Measurements from ENCODE around the gene DLL3. TPM values are rescaled to one million over a fixed set of nuclear protein-coding genes. Genes with fewer than 3 reads are reported as not detected.

DLL3 gene
- total RNA-seq, 4 donors from 2014 or later, result not detected

GRCh38 chr19:39489756-39490155 is 9.0 kb upstream of the DLL3 start:
- DNase-seq (ENCODE audit: low spot score in 2 of 2), result no peak
- no peaks in the 10 kb centered on the region for H3K9me3 ChIP-seq
- TF ChIP-seq POLR2AphosphoS5 (IDR thresholded peaks at IDR 0.05) (no peak), EP300 (IDR thresholded peaks at IDR 0.05) (no peak), CTCF (IDR thresholded peaks at IDR 0.05) (no peak), POLR2A (IDR thresholded peaks at IDR 0.05) (no peak)
- WGBS, result 85% methylated on average over 10 of the region's 10 CpGs
- H3K27ac ChIP-seq, result no peak overlapping the region
- H3K36me3 ChIP-seq, result peaks cover 72% of the 10 kb centered on the region
- H3K4me3 ChIP-seq, result no peak overlapping the region
- H3K4me1 ChIP-seq, result no peaks in the 10 kb centered on the region
- no peaks in the 10 kb centered on the region for H3K27me3 ChIP-seq

- DNase-seq (ENCODE audit: low spot score in 2 of 2), result no peak
- WGBS, result 92% methylated on average over 6 of the region's 6 CpGs
- H3K27ac ChIP-seq, result no peak overlapping the region
- H3K9me3 ChIP-seq, result no peaks in the 10 kb centered on the region
- H3K4me3 ChIP-seq, result no peak overlapping the region
- H3K4me1 ChIP-seq, result no peaks in the 10 kb centered on the region
- TF ChIP-seq POLR2A (IDR thresholded peaks at IDR 0.05), result no peak
- no peak for TF ChIP-seq POLR2AphosphoS5 (IDR thresholded peaks at IDR 0.05)
- no peak for TF ChIP-seq CTCF (IDR thresholded peaks at IDR 0.05)
- TF ChIP-seq EP300 (IDR thresholded peaks at IDR 0.05), result no peak
- H3K27me3 ChIP-seq, result peaks cover 17% of the 10 kb centered on the region
- peaks cover 48% of the 10 kb centered on the region for H3K36me3 ChIP-seq
Observed at GRCh38 chr19:39492225-39492624, 6.5 kb upstream of the DLL3 start.

- TF ChIP-seq CTCF (IDR thresholded peaks at IDR 0.05) (no peak), EP300 (IDR thresholded peaks at IDR 0.05) (no peak), POLR2A (IDR thresholded peaks at IDR 0.05) (no peak), POLR2AphosphoS5 (IDR thresholded peaks at IDR 0.05) (no peak)
- Histone ChIP-seq H3K27me3 (peaks cover 22% of the 10 kb centered on the region), H3K9me3 (no peaks in the 10 kb centered on the region), H3K4me1 (peaks cover 3% of the 10 kb centered on the region), H3K27ac (no peak overlapping the region), H3K36me3 (peaks cover 43% of the 10 kb centered on the region), H3K4me3 (no peak overlapping the region)
- no peak for DNase-seq (ENCODE audit: low spot score in 2 of 2)
- WGBS, result 88% methylated on average over 3 of the region's 3 CpGs
Observed at GRCh38 chr19:39492788-39493187, 6.0 kb upstream of the DLL3 start.

- Histone ChIP-seq H3K4me3 (no peak overlapping the region), H3K36me3 (peaks cover 24% of the 10 kb centered on the region), H3K27me3 (peaks cover 41% of the 10 kb centered on the region), H3K4me1 (peaks cover 19% of the 10 kb centered on the region), H3K9me3 (no peaks in the 10 kb centered on the region), H3K27ac (no peak overlapping the region)
- TF ChIP-seq CTCF (IDR thresholded peaks at IDR 0.05) (no peak), POLR2A (IDR thresholded peaks at IDR 0.05) (no peak), EP300 (IDR thresholded peaks at IDR 0.05) (no peak), POLR2AphosphoS5 (IDR thresholded peaks at IDR 0.05) (no peak)
- WGBS, result 78% methylated on average over 5 of the region's 5 CpGs
- no peak for DNase-seq (ENCODE audit: low spot score in 2 of 2)
Observed at GRCh38 chr19:39494661-39495060, 4.1 kb upstream of the DLL3 start.

- WGBS, result 80% methylated on average over 5 of the region's 5 CpGs
- Histone ChIP-seq H3K4me1 (peaks cover 19% of the 10 kb centered on the region), H3K27ac (no peak overlapping the region), H3K27me3 (peaks cover 54% of the 10 kb centered on the region), H3K9me3 (no peaks in the 10 kb centered on the region), H3K36me3 (peaks cover 10% of the 10 kb centered on the region), H3K4me3 (no peak overlapping the region)
- no peak for TF ChIP-seq EP300 (IDR thresholded peaks at IDR 0.05)
- TF ChIP-seq POLR2A (IDR thresholded peaks at IDR 0.05), result no peak
- no peak for TF ChIP-seq CTCF (IDR thresholded peaks at IDR 0.05)
- no peak for TF ChIP-seq POLR2AphosphoS5 (IDR thresholded peaks at IDR 0.05)
- no peak for DNase-seq (ENCODE audit: low spot score in 2 of 2)
Observed at GRCh38 chr19:39496063-39496462, 2.7 kb upstream of the DLL3 start.

Measured in suprapubic skin (tissue), 4 donors.